ENCODE results near the gene ENTPD7.
"Not testable (repeated sequence)": the region's sequence is repeated elsewhere in the genome, so short reads cannot be mapped to it uniquely, and the experiment has no call there.

ENTPD7 gene

GRCh38 chr10:99746166-99746565, 86.9 kb downstream of the ENTPD7 start:
- DNase-seq (ENCODE audit: low spot score): not testable (repeated sequence)

- DNase-seq (ENCODE audit: low spot score): no peak
These were observed 89.6 kb downstream of the ENTPD7 start for GRCh38 chr10:99748823-99749451.

GRCh38 chr10:99750641-99751040, 91.3 kb downstream of the ENTPD7 start:
- DNase-seq (ENCODE audit: low spot score): no peak

- DNase-seq (ENCODE audit: low spot score): no peak
These were observed 95.4 kb downstream of the ENTPD7 start for GRCh38 chr10:99754670-99755069.

Data from NAMALWA (cell line).